HG03045 (cell line): Measurements from ENCODE around the gene RFX1.
"Not testable (repeated sequence)": the region's sequence is repeated elsewhere in the genome, so short reads cannot be mapped to it uniquely, and the experiment has no call there.

Source experiments
- ATAC-seq: cut with Tn5 transposase; IDR thresholded peaks from one replicate; pipeline ENCODE4 v1.9.1; 2021; ENCODE audit warnings: mild to moderate bottlenecking, moderate library complexity; ENCODE audit not compliant: unreplicated experiment

RFX1 gene

GRCh38 chr19:14027856-14028450 lies 21.8 kb upstream of the RFX1 start, which contains the start of gene RLN3:
Gene RLN3 (plus strand): TSS chr19:14028148. CDS start chr19:14028205, 57 bp downstream.
- ATAC-seq: no peak

GRCh38 chr19:14026652-14027192 lies 20.6 kb upstream of the RFX1 start:
- ATAC-seq: not testable (repeated sequence)

- no peak for ATAC-seq
Measured at GRCh38 chr19:14023404-14024235, 17.5 kb upstream of the RFX1 start.

- ATAC-seq: no peak
Measured at GRCh38 chr19:14022469-14022868, 16.3 kb upstream of the RFX1 start.

- no peak for ATAC-seq
Measured at GRCh38 chr19:14021474-14021873, 15.4 kb upstream of the RFX1 start.

- ATAC-seq: not testable (repeated sequence)
Measured at GRCh38 chr19:14019739-14020138, 13.6 kb upstream of the RFX1 start.

DNA sequence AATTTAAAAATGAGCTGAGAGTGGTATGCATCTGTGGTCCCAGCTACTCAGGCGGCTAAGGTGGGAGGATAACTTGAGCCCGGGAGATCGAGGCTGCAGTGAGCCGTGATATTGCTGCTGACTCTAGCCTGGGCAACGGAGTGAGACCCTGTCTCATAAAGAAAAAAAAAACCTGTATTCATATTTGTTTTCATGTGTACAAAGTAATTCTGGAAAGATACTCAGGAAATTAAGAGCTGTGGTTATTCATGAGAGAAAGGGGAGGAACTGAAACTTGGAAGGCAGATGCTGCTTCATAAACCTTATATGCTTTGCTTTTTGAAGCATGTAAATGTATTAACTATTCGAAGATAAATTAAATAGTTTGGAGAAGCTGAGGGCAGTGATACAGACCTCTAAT lies 13.0 kb upstream of the RFX1 start:
- ATAC-seq: no peak

DNA sequence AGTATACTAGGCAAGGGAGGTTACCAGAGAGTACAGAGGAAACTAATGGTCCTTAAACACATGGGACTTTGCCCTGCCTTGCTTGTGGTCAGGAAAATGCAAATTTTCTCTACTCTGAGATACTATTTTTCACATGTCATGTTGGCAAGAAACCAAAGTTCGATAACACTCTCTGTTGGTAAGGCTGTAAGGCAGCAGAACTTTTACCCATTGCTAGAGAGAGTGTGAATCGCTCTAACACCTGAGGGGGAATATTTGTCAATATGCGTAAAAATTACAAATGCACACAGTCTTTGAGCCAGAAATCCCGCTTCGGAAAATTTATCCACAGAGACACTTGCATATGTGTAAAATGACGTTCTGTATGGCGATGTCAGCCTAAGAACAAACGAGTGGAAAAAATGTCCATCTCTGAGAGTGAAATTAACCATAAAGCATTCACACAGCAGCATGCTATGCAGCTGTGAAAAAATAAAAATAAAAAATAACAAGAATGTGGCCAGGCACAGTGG lies 9.5 kb upstream of the RFX1 start:
- peak; percentile 69 for ATAC-seq

DNA sequence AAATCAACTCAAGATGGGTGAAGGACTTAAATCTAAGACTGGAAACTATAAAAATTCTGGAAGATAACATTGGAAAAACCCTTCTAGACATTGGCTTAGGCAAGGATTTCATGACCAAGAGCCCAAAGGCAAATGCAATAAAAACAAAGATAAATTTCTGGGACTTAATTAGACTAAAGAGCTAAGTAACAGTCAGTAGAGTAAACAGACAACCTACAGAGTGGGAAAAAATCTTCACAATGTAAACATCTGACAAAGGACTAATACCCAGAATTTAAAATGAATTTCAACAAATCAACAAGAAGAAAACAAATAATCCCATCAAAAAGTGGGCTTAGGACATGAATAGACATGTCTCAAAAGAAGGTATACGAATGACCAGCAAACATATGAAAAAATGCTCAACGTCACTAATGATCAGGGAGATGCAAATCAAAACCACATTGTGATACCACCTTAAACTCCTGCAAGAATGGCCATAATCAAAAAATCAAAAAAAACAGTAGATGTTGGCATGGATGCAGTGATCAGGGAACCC lies 6.3 kb upstream of the RFX1 start:
- ATAC-seq: no peak

- ATAC-seq: peak; percentile 32
Measured at GRCh38 chr19:14006766-14007562, 844 bp upstream of the RFX1 start.

DNA sequence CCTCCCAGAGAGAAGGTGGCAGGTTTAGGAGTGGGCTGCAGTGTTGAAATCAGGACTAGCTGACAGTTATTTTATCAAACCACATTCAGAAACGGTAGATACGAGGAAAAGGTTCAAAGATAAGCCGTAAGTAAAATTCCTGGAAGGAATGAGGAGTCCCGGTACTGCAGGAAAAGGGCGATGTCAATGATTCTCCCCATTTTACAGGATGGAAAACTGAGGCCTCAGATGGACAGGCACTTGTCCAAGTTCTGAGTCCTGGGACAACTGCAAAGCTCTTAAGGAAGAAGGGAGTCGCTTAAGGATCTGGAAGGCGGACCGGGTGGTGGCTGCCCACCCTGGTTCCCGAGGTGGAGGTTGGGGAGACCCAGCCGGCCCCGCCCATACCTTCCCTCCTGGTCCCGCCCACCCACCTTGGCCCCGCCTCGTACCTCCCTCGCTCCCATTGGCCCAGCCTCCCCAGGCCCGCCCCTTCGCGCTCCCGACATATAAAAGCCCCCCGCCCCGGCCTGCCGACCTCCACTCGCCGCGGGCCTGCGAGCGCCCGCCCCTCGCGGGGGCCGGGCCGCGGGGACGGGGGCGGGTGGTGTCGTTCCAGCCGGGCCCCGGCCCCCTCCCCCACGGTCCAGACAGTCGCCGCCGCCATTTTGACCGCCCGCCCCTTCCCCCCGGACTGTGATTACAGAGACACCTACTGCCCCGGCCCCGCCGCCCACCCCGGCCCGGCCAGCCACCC lies 603 bp downstream of the RFX1 start:
- ATAC-seq: peak; percentile 44

- ATAC-seq: no peak
Measured at GRCh38 chr19:14004619-14005348, 1.3 kb downstream of the RFX1 start.

- ATAC-seq: no peak
Measured at GRCh38 chr19:14003251-14004055, 2.7 kb downstream of the RFX1 start.

GRCh38 chr19:14002571-14003250 lies 3.4 kb downstream of the RFX1 start:
- ATAC-seq: no peak

DNA sequence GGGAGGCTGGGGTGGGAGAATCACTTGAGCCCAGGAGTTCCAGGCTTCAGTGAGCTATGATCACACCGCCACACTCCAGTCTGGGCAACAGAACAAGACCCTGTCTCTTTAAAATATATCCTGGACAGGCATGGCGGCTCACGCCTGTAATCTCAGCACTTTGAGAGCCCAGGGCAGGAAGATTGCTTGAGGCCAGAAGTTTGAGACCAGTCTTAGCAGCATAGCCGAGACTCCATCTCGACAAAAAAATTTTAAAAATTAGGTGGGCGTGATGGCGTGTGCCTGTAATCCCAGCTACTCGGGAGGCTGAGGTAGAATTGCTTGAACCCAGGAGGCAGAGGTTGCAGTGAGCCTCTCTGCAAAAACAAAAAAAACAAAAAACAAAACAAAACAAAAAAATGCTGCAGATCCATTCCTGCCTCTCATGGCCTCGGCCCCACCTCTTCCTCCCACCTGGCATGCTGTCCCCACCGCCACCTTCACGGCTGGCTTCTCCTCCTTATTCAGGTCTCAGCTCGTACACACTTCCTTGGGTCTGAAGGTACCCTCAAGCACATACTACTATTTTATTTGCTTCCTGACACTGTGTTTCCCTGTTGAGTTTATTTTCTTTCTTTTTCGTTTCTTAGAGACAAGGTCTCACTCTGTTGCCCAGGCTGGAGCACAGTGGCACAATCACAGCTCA lies 5.3 kb downstream of the RFX1 start:
- ATAC-seq: no peak

GRCh38 chr19:13999085-13999484 lies 7.0 kb downstream of the RFX1 start:
- ATAC-seq: no peak

GRCh38 chr19:13998426-13998825 lies 7.7 kb downstream of the RFX1 start:
- no peak for ATAC-seq

GRCh38 chr19:13997631-13997962 lies 8.5 kb downstream of the RFX1 start:
- ATAC-seq: no peak
